Dermis microvascular lymphatic vessel endothelial cell (primary cell): Measurements from ENCODE around the gene TTC23. TPM values are rescaled to one million over a fixed set of nuclear protein-coding genes. Genes with fewer than 3 reads are reported as not detected.
"Not testable (repeated sequence)": the region's sequence is repeated elsewhere in the genome, so short reads cannot be mapped to it uniquely, and the experiment has no call there.

Source experiments
- DNase-seq, 2 donors: peaks; one replicate each; pipeline versions ENCODE4 v3.0.0 to v3.0.0-alpha.2; 2010; ENCODE audit warnings: low read depth in 2 of 2
- total RNA-seq: library from RNA; depleted of rRNA; stranded (reverse); fragments of >200 nt; gene quantifications from 2 replicates; pipeline ENCODE4 v1.2.1, GENCODE V29; 2014

TTC23 gene
- total RNA-seq, 1 donor from 2014 or later = 12.5 TPM

DNA sequence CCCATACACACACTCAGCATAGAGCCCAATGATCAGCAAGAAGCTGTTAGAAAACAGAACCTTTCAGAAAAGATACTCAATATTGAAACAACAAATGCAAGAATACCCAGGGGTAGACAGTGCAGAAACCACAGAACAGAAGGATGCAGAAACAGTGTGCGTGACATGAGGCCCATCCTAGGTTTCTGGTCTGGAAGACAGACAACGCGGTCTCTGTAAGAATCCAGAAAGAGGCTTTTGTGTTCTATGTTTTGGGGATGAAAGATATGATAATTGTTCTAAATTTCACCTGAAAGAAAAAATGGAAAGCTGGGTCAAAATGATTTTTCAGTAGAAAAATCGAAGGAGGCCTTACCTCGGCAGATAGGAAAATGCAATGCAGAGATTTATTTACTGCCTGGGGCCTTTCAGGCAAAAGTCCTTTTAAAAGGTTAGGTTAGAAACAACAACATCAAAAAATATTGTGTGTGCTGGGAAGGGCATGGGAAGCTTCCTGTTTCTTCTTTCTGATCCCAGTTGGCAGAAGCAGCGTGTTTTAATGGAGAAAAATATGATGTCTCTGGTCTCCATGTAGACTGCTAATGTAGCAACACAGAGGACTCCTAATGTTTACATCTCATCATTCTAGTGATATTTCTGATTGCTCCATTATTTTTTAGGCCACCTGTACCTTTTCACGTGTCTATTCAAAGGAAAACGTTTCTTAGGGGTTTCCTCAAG is 127.5 kb downstream of the TTC23 start:
- DNase-seq = peak; percentile 63 to 74

DNA sequence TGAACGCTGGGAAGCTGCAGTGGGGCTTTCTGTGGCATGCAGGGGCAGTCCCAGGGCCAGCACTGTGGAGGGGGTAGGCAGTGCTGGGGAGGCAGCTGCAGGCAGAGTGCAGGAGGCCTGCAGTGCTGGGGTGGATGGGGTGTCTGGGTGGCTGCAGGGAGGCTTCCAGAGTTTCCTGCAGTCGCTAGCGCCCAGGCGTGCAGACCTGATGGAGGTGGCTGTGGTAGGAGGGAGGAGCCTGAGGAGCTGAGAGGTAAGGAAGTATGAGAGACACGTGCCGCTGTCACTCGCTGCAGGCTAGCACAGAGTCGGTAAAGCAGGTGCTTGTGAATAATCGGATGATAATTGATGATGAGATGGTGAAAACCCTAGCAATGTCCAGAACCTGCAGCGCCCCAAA is 128.2 kb downstream of the TTC23 start:
- DNase-seq = no peak

DNA sequence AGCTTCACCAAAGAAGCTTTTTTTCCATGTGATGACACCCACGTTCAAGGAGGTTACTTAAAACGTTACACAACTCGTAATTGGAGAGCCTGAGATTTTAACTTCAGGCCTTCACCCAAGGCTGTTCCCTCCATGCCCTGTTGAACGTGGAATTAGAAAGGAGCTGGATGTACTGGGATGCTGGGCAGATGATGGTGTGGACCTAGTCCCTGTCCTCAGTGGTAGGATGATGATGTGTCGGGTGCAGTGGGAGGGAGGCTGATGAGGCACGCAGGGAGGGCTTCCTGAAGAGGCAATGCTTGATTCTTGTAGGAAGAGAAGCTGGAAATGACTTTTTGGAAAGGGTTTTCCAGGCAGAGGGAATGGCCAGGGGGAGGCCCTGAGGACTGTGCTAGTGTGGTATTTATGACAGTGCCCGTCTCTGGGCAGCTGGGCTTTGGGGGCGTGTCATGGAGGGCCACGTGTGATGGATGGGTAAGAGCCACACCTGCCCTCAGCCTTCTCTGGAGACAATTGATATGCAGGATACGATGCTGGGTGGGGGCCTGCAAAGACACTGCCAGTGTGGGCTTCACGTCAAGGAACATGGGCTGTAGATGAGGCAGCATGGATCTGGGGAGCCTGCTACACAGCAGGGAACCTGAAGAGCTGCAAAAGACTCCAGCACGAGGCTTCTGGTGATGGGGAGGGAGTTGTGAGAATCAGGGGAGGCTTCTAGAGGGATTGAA is 129.2 kb downstream of the TTC23 start:
- no peak for DNase-seq

DNA sequence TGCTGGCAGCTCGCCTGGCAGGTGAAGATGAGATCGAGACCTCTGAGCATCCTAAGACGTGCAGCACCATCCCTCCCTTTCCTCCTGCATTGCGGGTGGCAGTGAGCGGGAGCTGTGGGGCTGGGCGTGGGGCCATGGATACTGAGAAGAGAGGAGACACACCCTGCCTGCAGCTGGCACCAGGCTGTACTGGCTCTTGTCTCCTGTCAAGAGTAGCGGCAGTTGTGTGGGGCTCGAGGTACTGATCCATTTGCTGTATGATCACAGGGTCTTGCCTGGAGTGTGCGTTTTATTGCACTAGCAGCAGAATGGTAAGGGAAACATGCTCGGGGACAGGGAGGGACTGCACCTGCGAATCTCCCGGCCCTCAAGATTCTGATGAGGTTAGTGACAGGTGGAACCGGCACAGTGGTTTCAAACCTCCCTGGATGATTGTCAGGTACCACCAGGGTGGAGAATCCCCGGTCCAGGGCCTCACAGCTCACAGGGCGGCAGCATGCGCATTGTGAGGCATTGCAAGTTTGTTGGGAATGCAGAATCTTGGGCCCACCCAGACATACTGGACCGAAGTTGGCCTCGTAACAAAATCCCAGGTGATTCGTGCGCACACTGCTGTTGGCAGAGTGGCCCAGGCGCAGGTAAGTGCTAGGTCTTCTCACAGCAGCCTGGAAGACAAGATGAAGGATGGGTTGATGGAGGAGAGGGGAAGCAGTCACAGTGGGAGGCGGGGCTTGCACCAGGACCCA is 130.4 kb downstream of the TTC23 start:
- no peak for DNase-seq

DNA sequence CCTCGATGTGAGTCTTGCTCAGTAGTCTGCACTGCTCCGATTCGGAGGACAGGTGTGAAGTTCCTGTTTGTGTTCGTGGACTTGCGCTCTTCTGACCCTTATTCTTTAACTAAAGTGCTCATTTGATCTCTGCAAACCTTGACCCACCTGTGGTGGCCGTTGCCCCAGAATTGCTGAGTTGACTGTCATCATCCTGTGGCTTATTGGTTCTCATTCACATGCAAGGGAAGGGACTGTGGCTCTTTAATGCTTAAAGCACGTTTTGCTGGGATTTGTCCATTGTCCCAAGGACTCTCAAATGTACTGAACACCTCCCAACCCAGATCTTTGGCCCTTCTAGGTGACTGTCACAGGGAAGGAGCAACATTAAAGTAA is 131.1 kb downstream of the TTC23 start:
- DNase-seq = no peak

DNA sequence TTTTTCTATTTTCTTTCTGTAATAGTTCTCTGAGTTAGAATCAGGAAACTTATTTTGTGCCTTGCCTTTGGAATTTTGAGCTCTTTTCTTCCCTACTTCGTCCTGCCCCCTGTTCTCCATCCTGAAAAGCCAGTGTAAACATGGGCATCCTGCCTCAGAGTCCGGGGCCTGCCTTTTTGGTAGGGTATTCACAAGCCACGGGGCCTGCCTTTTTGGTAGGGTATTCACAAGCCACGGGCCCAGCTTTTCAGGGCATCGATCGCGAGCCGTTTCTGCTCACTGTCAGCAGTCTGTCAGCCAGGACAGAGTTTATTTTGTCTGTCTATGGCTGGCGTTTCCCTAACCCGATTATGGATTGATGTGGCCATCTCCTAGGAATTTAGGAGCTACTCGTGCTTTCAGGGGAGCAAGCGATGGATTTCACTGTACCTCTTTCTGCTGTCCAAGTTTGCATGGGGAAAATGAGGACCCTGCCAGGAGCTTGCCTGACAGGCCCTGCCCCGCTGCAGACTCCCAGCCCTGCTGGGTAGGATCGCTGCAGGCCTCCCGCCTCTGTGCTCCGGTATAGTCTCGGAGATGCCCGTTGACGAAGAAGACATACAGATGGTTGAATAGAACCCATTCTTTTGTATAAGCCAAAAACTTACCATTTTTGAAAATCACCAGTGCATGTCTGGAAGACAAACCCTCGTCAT is 131.7 kb downstream of the TTC23 start:
- DNase-seq = no peak

DNA sequence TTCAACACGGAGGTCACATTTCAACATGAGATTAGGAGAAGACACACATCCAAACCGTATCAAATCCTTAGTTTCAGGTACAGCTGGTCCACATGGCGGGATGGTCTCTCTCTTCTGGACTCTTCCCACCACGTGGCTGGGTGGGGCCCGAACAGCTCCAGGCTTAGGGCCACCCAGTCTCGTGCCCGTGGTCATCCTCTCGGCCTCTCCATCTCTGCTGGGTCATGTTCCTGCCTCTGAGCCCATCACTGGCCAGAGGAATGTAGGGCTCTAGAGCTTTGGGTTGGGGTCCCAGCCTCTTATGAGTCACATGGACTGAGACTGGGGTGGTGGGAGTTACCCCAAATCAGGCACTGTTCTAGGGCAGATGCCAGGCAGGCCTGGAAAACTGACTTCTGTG is 132.3 kb downstream of the TTC23 start:
- no peak for DNase-seq

DNA sequence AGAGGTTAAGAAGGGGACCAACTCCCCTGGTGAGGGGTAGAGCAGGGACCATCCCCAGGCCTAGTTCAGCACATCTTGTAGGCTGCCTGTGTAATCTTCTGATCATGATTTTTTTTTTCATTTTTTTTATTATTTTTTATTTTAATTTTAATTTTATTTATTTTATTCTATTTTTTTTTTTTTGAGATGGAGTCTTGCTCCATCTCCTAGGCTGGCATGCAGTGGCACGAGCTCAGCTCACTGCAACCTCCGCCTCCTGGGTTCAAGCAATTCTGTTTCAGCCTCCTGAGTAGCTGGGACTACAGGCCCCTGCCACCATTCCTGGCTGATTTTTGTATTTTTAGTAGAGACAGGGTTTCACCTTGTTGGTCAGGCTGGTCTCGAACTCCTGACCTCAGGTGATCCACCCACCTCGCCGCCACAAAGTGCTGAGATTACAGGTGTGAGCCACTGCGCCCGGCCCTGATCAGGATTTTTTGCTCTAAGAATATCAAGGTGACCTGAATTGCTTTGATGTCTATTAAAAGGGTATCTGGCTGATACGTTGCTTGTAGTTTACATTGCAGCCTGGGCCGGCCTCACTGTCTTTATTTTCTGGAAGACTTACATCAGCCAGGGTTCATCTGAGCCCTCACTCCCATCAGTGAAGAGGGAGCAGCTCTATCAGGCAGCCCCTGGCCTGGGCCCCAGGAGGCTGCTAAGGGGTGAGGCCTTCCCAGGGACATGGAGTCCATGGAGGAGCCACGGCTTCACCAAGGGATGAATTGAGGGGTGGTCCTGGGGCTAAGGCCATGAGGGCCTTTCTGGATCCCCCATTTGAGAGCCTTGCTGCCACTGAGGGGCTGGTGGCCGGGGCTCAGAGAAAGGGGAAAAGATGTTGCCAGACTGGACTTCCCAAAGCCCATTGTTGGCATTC is 133.8 kb downstream of the TTC23 start:
- DNase-seq = no peak

DNA sequence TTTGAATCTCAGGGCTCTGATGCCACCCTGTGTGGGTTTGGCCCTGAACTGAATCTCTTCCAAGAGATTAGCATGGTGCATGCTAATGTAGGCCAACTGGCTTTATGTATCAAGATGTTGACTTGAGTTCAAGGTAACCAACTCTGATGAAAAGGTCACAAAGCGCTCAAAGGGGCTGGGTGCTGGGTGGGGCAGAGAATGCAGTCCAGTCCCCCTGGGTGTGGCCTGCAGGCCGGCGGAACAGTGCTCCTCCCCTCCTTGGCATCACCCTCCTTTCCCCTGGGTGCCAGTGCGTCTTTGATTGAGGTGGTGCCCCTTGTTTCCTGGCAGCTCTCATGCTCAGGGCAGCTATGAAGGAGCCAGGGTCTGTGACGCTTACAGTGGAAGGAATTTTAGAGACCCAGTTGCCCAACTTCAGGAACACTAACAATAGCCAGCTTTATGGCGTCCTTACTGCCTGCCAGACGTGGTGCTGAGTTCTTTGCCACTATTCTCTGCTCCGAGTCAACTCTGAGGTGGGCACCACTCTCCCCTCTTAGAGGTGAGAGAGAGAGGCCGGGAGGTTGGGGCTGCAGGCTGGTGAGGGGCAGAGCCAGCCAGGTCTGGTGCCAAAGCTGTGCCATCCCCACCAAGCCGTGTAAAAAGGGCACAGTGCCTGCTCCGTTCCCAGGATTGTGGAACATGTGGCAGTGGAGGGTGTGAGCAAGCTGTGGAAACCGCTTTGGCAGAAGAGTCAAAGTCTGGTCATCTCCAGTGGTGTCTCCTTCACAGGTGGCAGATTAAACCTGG is 134.7 kb downstream of the TTC23 start:
- DNase-seq = no peak

DNA sequence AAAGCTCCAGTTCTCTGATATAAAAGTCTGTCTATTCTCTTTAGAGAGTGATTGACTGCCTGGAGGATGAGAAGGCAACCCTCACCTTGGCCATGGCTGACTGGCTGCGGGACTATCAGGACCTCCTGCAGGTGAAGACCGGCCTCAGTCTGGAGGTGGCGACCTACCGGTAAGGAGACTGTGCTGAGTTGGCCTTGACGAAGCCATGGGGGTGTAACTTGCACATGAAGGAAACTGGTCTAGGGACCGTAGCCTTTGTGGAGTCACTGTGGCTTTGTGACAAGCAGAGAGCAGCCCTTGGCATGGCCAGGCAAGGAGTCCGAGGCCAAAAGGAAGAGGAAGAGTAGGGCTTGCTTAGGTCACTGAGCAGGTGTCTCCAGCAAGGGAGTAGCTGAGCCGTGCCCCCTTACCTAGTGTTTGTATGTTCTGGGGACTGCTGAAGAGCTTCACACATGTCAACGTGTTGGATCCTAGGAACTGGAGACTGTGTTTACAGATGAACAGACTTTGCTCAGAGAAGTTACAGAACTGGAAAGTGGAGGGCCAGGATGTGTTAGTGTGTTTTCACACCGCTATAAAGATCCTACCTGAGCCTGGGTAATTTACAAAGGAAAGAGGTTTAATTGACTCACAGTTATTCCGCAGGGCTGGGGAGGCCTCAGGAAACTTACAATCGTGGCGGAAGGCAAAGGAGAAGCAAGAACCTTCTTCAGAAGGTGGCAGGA is 135.7 kb downstream of the TTC23 start:
- DNase-seq = no peak

DNA sequence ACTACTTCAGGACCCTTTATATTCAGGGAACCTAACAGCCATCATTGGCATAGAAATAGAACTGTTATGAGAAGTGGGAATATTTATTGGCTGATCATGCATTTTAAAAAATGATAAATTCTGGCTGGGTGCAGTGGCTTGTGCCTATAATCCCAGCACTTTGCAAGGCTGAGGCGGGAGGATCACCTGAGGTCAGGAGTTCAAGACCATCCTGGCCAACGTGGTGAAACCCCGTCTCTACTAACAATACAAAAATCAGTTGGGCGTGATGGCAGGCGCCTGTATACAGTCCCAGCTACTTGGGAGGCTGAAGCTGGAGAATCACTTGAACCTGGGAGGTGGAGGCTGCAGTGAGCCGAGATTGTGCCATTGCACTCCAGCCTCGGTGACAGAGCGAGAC is 137.7 kb downstream of the TTC23 start:
- DNase-seq = not testable (repeated sequence)

DNA sequence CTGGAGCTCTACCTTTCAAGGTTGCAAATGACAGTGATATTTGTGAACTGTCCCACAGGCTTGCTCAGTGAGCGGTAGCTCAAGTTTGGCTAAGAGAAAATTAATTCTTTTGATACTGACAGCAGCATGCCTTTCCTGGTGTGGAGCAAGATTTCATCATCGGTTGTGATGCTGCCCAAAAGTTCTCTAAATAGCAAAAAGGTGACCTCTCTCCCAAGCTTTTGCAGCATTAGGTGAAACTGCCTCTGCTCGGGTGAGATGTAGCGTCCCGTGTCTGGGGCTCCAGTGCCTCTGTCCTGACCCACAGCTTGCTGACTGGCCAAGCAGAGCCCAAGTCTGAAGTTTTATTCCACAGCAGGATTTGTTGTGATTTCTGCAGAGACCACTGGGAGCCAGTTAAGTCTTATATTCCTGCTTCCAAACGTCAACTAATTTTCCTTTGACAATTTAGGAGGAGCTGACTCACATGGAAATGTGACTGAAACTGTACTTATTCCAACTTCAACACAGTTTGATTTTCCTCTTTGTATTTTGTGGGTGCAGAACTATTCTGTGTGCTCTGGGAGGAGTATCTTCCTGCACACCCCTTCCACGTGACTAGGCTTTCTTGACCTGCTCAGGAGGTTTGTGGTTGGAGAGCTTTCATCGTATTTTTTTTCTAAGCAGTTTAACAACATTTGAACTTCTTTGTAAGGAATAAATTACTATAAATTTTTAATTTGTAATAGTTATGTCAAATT is 138.6 kb downstream of the TTC23 start:
- DNase-seq = no peak

DNA sequence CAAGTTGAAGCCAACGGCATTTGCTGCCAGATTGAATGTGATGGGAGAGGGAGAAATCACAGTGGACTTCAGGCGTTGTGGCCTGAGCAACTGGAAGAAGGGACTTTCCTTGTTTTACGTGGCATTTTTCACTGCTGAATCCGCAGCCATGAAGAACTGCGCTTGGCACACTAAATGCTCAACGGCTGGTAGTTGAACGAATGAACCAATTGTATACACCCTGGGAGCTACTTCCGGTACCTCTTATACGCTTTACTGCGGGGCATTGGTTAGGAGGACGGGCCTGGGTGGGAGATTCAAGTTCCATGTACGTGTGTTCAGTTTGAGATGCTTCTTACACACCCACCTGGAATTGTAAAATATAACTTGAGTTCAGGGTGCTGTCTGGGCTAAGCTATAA is 139.3 kb downstream of the TTC23 start:
- no peak for DNase-seq

DNA sequence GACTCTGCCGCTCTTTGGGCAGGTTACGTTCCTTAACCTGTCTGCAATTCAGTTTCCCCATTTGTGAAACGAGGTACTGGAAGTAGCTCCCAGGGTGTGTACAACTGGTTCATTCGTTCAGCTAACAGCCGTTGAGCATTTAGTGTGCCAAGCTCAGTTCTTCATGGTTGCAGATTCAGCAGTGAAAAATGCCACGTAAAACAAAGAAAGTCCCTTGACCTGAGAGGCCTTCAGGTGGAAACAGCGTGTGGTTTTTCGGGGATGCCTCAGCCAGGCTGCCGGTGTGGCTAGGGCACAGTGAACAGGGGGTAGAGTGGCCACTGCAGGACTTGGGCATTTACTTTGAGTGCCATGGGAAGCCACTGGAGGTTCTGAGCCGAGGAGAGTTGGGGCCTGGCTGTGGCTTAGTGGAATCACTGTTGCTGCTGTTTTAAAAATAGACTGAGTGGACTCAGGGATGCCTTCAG is 139.8 kb downstream of the TTC23 start:
- no peak for DNase-seq

DNA sequence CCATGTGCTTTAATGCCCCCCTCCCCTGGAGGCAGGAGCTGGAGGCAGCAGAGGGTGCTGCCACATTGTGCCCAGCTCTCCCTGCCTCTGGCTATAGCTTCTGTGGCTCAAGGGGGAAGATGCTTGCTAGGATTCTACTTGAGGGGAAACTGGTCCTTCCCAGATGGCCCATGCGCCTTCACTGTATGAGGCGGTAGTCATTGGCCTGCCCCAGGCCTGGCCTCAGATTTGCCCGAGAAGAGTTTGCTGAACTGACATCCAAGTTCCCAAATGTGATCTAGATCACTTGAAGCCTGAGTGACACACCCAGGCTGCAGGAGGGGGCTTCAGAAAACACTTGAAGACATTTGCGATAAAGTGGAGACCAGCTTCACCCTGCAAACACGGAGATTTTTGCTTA is 140.4 kb downstream of the TTC23 start:
- no peak for DNase-seq

DNA sequence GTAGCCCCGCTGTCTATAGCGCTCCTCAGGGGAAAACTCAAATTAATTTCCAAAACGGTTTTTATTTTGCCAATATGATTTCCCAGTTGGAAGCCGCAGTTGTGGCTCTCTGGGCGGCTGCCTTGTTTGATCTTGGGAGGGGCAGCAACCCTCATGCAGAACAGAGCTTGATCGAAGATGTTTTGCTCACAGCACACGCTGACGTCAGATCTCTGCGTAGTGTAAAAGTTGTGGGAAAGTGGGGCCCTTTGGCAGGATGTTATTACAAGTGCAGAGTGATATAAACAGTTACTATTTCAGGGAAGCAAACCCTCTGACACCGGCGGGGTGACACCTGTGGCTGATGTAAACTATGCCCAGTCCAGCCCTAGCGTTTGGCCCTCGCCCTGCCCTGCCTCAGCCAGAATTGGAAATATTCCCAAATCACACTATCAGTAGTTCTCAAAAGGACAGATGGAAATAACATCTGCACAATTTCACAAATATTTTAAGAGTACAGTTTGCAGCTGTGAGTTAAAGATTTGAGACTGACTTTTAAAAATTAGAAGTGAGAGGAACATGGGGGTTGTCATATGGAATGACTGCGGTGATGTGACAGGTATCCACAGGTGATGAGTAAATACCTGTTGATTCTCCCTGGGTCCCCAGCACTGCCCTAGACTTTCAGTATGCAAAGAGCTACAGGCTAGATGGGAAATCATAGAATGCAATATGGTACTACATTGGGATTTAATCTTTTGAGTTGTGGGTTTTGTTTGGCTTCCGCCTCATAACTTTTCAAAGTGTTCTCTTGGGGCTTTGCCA is 142.8 kb downstream of the TTC23 start:
- DNase-seq = peak; percentile 91 to 97

DNA sequence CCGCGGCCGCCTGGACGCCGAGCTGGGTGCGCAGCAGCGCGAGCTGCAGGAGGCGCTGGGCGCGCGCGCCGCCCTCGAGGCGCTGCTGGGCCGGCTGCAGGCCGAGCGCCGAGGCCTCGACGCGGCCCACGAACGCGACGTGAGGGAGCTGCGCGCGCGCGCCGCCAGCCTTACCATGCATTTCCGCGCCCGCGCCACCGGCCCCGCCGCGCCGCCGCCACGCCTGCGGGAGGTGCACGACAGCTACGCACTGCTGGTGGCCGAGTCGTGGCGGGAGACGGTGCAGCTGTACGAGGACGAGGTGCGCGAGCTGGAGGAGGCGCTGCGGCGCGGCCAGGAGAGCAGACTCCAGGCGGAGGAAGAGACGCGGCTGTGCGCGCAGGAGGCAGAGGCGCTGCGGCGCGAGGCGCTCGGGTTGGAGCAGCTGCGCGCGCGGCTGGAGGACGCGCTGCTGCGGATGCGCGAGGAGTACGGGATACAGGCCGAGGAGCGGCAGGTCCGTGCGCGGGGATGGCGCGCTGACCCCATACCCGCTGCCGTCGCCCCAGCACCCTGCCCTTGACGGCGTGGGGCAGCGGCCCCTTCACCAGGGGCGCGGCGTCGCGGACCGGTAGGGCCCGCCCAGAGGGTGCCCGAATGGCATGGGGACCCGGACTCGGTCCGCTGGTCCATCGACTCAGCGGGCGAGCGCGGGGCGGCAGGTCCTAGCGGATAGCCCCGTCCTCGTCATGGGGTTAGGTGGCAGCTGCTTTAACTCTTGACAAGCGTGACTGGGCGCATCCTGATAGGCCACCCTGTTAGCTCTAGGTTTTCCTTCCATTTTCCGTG is 143.7 kb downstream of the TTC23 start:
- peak in 1 of 2 donors; percentile 78 for DNase-seq
